ENCODE data around the gene TPGS1.
"Not testable (repeated sequence)": the region's sequence is repeated elsewhere in the genome, so short reads cannot be mapped to it uniquely, and the experiment has no call there.

The TPGS1 gene

GRCh38 chr19:478236-478903, 28.9 kb upstream of the TPGS1 start:
- FAIRE-seq: no peak

GRCh38 chr19:478976-479375, 28.3 kb upstream of the TPGS1 start:
- no peak for FAIRE-seq

GRCh38 chr19:480016-480855, 27.1 kb upstream of the TPGS1 start:
- no peak for FAIRE-seq

GRCh38 chr19:481100-481499, 26.2 kb upstream of the TPGS1 start:
- FAIRE-seq: not testable (repeated sequence)

- no peak for FAIRE-seq
Observed at GRCh38 chr19:482186-483041, 24.9 kb upstream of the TPGS1 start.

GRCh38 chr19:483332-484072, 23.8 kb upstream of the TPGS1 start:
- FAIRE-seq: no peak

- no peak for FAIRE-seq
Observed at GRCh38 chr19:484494-484893, 22.8 kb upstream of the TPGS1 start.

GRCh38 chr19:485077-485476, 22.2 kb upstream of the TPGS1 start:
- no peak for FAIRE-seq

GRCh38 chr19:485583-486236, 21.6 kb upstream of the TPGS1 start:
- FAIRE-seq: no peak

- no peak for FAIRE-seq
Observed at GRCh38 chr19:488505-489417, 18.5 kb upstream of the TPGS1 start.

GRCh38 chr19:489418-490196, 17.7 kb upstream of the TPGS1 start:
- no peak for FAIRE-seq

- FAIRE-seq: no peak
Observed at GRCh38 chr19:491146-491741, 16.1 kb upstream of the TPGS1 start.

- no peak for FAIRE-seq
Observed at GRCh38 chr19:492091-492531, 15.2 kb upstream of the TPGS1 start.

- no peak for FAIRE-seq
Observed at GRCh38 chr19:493391-494170, 13.7 kb upstream of the TPGS1 start.

- no peak for FAIRE-seq
Observed at GRCh38 chr19:494171-495080, 12.9 kb upstream of the TPGS1 start.

GRCh38 chr19:495081-495401, 12.3 kb upstream of the TPGS1 start:
- FAIRE-seq: no peak

- no peak for FAIRE-seq
Observed at GRCh38 chr19:495402-496111, 11.7 kb upstream of the TPGS1 start.
